Testis (tissue), 2 donors: Measurements from ENCODE around the gene A3GALT2.

Experiments used
- CTCF ChIP-seq, 3 experiments: fragments of 450-650 bp in 2 of 3; fragments of 200-600 bp in 1 of 3; sonication (generic) in 1 of 3; IDR thresholded peaks; one replicate each; pipeline ENCODE4 v1.5.1; 2016 to 2019; ENCODE audit warnings: antibody characterized with exemption in 3 of 3, mild to moderate bottlenecking in 2 of 3, moderate library complexity in 1 of 3
- POLR2A ChIP-seq: fragments of 450-650 bp; IDR thresholded peaks from one replicate; pipeline ENCODE4 v1.6.1; 2017; ENCODE audit warnings: antibody characterized with exemption, mild to moderate bottlenecking, moderate library complexity

DNA sequence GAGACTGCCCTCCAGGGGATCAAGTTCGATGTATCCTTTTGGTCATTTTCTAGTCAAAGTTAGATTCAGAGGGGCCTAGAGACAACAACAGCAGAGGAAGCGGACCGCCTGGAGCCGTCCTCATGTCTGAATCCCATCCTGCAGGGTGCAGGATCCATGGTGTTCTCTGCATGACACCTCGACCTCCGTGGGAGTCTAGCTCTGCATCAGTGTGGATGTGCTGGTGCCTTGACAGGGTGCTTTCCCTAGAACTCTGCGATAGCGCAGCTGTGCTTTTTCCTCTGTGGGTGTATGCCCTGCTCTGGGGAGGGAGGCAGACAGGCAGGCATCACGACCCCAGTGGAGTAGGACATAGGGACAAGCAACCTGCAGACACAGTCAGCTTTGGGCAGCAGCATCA, 48.2 kb upstream of the A3GALT2 start:
- TF ChIP-seq CTCF (IDR thresholded peaks at IDR 0.05) = no peak
- no peak for TF ChIP-seq POLR2A
